ENCODE measurements around the gene KCNN3. TPM values are rescaled to one million over a fixed set of nuclear protein-coding genes. Genes with fewer than 3 reads are reported as not detected.

Gene KCNN3
- total RNA-seq, 4 donors from 2014 or later = 0.21 to 0.78 (median 0.26) TPM

- no peaks in the 10 kb centered on the region for H3K4me1 ChIP-seq
- peaks cover 0 to 4% of the 10 kb centered on the region in 2 donors for H3K27me3 ChIP-seq
- H3K36me3 ChIP-seq = no peaks in the 10 kb centered on the region
- no peak overlapping the region for H3K27ac ChIP-seq
- H3K9me3 ChIP-seq = peaks cover 0 to 13% (median 0%) of the 10 kb centered on the region in 4 donors
- TF ChIP-seq POLR2A (IDR thresholded peaks at IDR 0.05) (no peak), CTCF (IDR thresholded peaks at IDR 0.05) (no peak), EP300 (IDR thresholded peaks at IDR 0.05) (no peak)
- no peak overlapping the region for H3K4me3 ChIP-seq
- no peak for DNase-seq (ENCODE audit: low spot score in 2 of 2)
- WGBS, 2 donors = 87 to 88% methylated on average over 5 of the region's 5 CpGs
Observed at GRCh38 chr1:154777781-154778180, 92.3 kb downstream of the KCNN3 start.

DNA sequence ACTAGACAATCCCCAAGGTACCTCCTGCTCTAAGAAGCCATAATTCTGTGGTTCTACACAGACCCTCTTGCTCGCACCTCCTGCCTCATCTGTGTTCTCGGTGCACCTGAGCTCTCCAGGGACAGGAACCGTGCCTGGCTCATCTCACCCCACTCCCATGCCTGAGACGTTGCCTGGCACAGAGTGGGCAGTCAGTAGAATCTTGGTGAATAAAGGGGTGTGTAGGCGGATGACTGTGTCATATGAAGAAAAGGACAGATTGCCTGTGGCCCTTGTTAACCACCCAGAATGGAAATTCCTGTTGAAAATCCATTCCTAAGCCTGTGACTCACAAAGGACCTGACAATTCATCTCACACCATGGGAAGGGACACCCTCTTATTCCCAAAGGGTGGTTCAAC, 92.9 kb downstream of the KCNN3 start:
- Histone ChIP-seq H3K27ac (no peak overlapping the region), H3K4me1 (no peaks in the 10 kb centered on the region), H3K36me3 (no peaks in the 10 kb centered on the region), H3K27me3 (peaks cover 0 to 5% of the 10 kb centered on the region in 2 donors), H3K4me3 (no peak overlapping the region), H3K9me3 (peaks cover 0 to 13% (median 0%) of the 10 kb centered on the region in 4 donors)
- TF ChIP-seq EP300 (IDR thresholded peaks at IDR 0.05) (no peak), CTCF (IDR thresholded peaks at IDR 0.05) (no peak), POLR2A (IDR thresholded peaks at IDR 0.05) (no peak)
- no peak for DNase-seq (ENCODE audit: low spot score in 2 of 2)
- WGBS, 2 donors = 75 to 76% methylated on average over 5 of the region's 5 CpGs

GRCh38 chr1:154775621-154776605, 94.2 kb downstream of the KCNN3 start:
- WGBS, 2 donors = 57 to 59% methylated on average over 17 of the region's 17 CpGs
- Histone ChIP-seq H3K27ac (no peak overlapping the region), H3K36me3 (no peaks in the 10 kb centered on the region), H3K4me3 (no peak overlapping the region), H3K27me3 (peaks cover 0 to 5% of the 10 kb centered on the region in 2 donors), H3K4me1 (no peaks in the 10 kb centered on the region), H3K9me3 (peaks cover 0 to 13% (median 0%) of the 10 kb centered on the region in 4 donors)
- DNase-seq (ENCODE audit: low spot score in 2 of 2) = no peak
- TF ChIP-seq POLR2A (IDR thresholded peaks at IDR 0.05) (no peak), CTCF (IDR thresholded peaks at IDR 0.05) (no peak), EP300 (IDR thresholded peaks at IDR 0.05) (no peak)

GRCh38 chr1:154774175-154774855, 95.8 kb downstream of the KCNN3 start:
- peaks cover 0 to 5% of the 10 kb centered on the region in 2 donors for H3K27me3 ChIP-seq
- no peak for DNase-seq (ENCODE audit: low spot score in 2 of 2)
- TF ChIP-seq POLR2A (IDR thresholded peaks at IDR 0.05) = no peak
- no peak for TF ChIP-seq EP300 (IDR thresholded peaks at IDR 0.05)
- no peak for TF ChIP-seq CTCF (IDR thresholded peaks at IDR 0.05)
- peaks cover 0 to 8% (median 0%) of the 10 kb centered on the region in 4 donors for H3K9me3 ChIP-seq
- no peak overlapping the region for H3K27ac ChIP-seq
- WGBS, 2 donors = 87% methylated on average over 7 of the region's 7 CpGs
- H3K4me1 ChIP-seq = no peaks in the 10 kb centered on the region
- no peak overlapping the region for H3K4me3 ChIP-seq
- no peaks in the 10 kb centered on the region for H3K36me3 ChIP-seq
